Endothelial cell of umbilical vein (primary cell): ENCODE measurements around the gene ALDH1A3. TPM values are rescaled to one million over a fixed set of nuclear protein-coding genes. Genes with fewer than 3 reads are reported as not detected.

Source experiments
- Bru-seq: library from RNA; stranded (reverse); fragments of 400-500 nt; gene quantifications from one replicate; lab custom pipeline; 2021; lab: Mats Ljungman, UMichigan
- BruChase-seq, 2 experiments: library from RNA; stranded (reverse); fragments of 400-500 nt; gene quantifications; one replicate each; lab custom pipeline; 2021; lab: Mats Ljungman, UMichigan
- BruUV-seq: library from RNA; stranded (reverse); fragments of 400-500 nt; replicated peaks from 2 replicates; lab custom pipeline; 2021; lab: Mats Ljungman, UMichigan
- CTCF ChIA-PET: fragments of 300-600, 350-600 bp; sonication (Branson Sonifier 250); formaldehyde crosslinking; loops from one replicate; lab custom pipeline; 2021; ENCODE audit warnings: antibody characterized with exemption, inconsistent platforms; lab: Charles Lee
- POLR2A ChIA-PET: fragments of 300-600, 350-600 bp; sonication (Branson Sonifier 250); formaldehyde crosslinking; loops from one replicate; lab custom pipeline; 2021; ENCODE audit warnings: antibody characterized with exemption, inconsistent platforms; lab: Charles Lee
- DNase-seq: peaks from one replicate; pipeline ENCODE4 v3.0.0-alpha.2; 2011; ENCODE audit warnings: low read depth, low spot score
- FAIRE-seq: peaks from 2 replicates; lab custom pipeline; 2011; peaks lifted over from hg19 to GRCh38; lab: Jason Lieb, UNC
- H2AFZ ChIP-seq: 2 replicates; pipeline ENCODE4 v1.6.0; 2012; ENCODE audit warnings: low read depth, low read length, control low read depth, inconsistent platforms
- H3K27ac ChIP-seq: 2 replicates; pipeline ENCODE4 v1.5.1; 2011; ENCODE audit warnings: low read depth, mild to moderate bottlenecking, control low read depth, low read length, moderate library complexity; ENCODE audit not compliant: insufficient read depth
- H3K27me3 ChIP-seq, 2 experiments: 2 replicates each; pipeline versions ENCODE4 v1.6.0 to v1.6.1; 2011; ENCODE audit warnings: low read length in 2 of 2, mixed read lengths in 1 of 2; ENCODE audit not compliant: control insufficient read depth in 2 of 2, insufficient read depth in 2 of 2
- H3K36me3 ChIP-seq, 2 experiments: 2 replicates in 1 of 2; 3 replicates in 1 of 2; pipeline ENCODE4 v1.5.1; 2011; ENCODE audit warnings: low read length in 2 of 2, mild to moderate bottlenecking in 1 of 2, moderate library complexity in 1 of 2; ENCODE audit not compliant: control insufficient read depth in 2 of 2, insufficient read depth in 2 of 2; ENCODE audit errors: extremely low read depth in 1 of 2
- H3K4me1 ChIP-seq: 3 replicates; pipeline ENCODE4 v1.5.1; 2011; ENCODE audit warnings: mild to moderate bottlenecking, low read length; ENCODE audit not compliant: control insufficient read depth, insufficient read depth; ENCODE audit errors: extremely low read depth
- H3K4me2 ChIP-seq: 2 replicates; pipeline ENCODE4 v1.6.1; 2011; ENCODE audit warnings: low read length, control low read depth, mixed read lengths; ENCODE audit not compliant: insufficient read depth
- H3K4me3 ChIP-seq, 3 experiments: fragments of 200-600 bp in 1 of 3; sonication (generic), shearing (Covaris generic) in 1 of 3; replicated peaks in 1 of 3; 2 replicates each; pipeline ENCODE4 v1.5.1; 2011 to 2016; ENCODE audit warnings: control low read depth in 3 of 3, low read length in 3 of 3, mild to moderate bottlenecking in 2 of 3, inconsistent platforms in 1 of 3, low read depth in 1 of 3, moderate library complexity in 1 of 3; ENCODE audit not compliant: insufficient read depth in 1 of 3
- H3K79me2 ChIP-seq: 2 replicates; pipeline ENCODE4 v1.6.0; 2012; ENCODE audit warnings: low read length, inconsistent platforms; ENCODE audit not compliant: control insufficient read depth, insufficient read depth
- H3K9ac ChIP-seq: replicated peaks from 2 replicates; pipeline ENCODE3; 2011; ENCODE audit warnings: low read length, control low read depth; ENCODE audit not compliant: insufficient read depth; ENCODE audit errors: extremely low read depth
- H3K9me1 ChIP-seq: replicated peaks from 3 replicates; pipeline ENCODE4 v1.6.0; 2011; ENCODE audit warnings: mild to moderate bottlenecking, low read length; ENCODE audit not compliant: control insufficient read depth, insufficient read depth; ENCODE audit errors: extremely low read depth
- H3K9me3 ChIP-seq: replicated peaks from 2 replicates; pipeline ENCODE4 v1.5.1; 2012; ENCODE audit warnings: low read length, inconsistent platforms; ENCODE audit not compliant: control insufficient read depth, insufficient read depth
- H4K20me1 ChIP-seq: replicated peaks from 2 replicates; pipeline ENCODE3; 2011; ENCODE audit warnings: mild to moderate bottlenecking, low read length; ENCODE audit not compliant: control insufficient read depth, insufficient read depth; ENCODE audit errors: extremely low read depth
- EZH2 ChIP-seq: IDR thresholded peaks from 2 replicates; pipeline ENCODE4 v1.6.1; 2012; ENCODE audit warnings: borderline replicate concordance, low read depth, mild to moderate bottlenecking, moderate library complexity, low read length, inconsistent platforms; ENCODE audit not compliant: severe bottlenecking
- FOS ChIP-seq: IDR thresholded peaks from 2 replicates; pipeline ENCODE4 v1.6.1; 2011; ENCODE audit warnings: mild to moderate bottlenecking, low read length, moderate library complexity, borderline replicate concordance; ENCODE audit not compliant: insufficient read depth
- GATA2 ChIP-seq: IDR thresholded peaks from 2 replicates; pipeline ENCODE4 v1.7.0; 2011; ENCODE audit warnings: low read depth, mild to moderate bottlenecking, moderate library complexity, mixed read lengths, low read length; ENCODE audit not compliant: insufficient read length, insufficient read depth
- JUN ChIP-seq: IDR thresholded peaks from 2 replicates; pipeline ENCODE4 v1.6.1; 2011; ENCODE audit warnings: borderline replicate concordance, low read depth; ENCODE audit not compliant: insufficient read length, insufficient read depth
- MAX ChIP-seq: IDR thresholded peaks from 2 replicates; pipeline ENCODE4 v1.6.1; 2011; ENCODE audit not compliant: insufficient read depth, insufficient read length
- MYC ChIP-seq: IDR thresholded peaks from one replicate; pipeline ENCODE4 v1.6.1; 2011; ENCODE audit warnings: mild to moderate bottlenecking, low read depth, low read length
- POLR2A ChIP-seq: IDR thresholded peaks from 2 replicates; pipeline ENCODE4 v1.6.1; 2012; ENCODE audit warnings: low read depth, mild to moderate bottlenecking, control low read depth, low read length
- POLR2AphosphoS5 ChIP-seq: IDR thresholded peaks from 2 replicates; pipeline ENCODE4 v1.6.1; 2012; ENCODE audit warnings: low read depth, mild to moderate bottlenecking, control low read depth, low read length, moderate library complexity; ENCODE audit not compliant: insufficient read depth
- dilution Hi-C: fragments of 300-500 bp; cut with MboI; formaldehyde crosslinking; loops from one replicate; pipeline ENCODE4 v1.15.0; 2019; ENCODE audit warnings: low sequenced_read_pairs; ENCODE audit not compliant: extremely low pct_ligation_motif_present
- intact Hi-C: fragments of 100-400 bp; cut with micrococcal nuclease; formaldehyde crosslinking; loops from one replicate; pipeline ENCODE4 v1.10.0; 2022
- long read RNA-seq: library from polyadenylated mRNA; stranded (forward); transcript quantifications from one replicate; pipeline ENCODE4 v2.0.0, GENCODE V29; 2021
- polyA minus RNA-seq, 3 experiments: library from RNA; depleted of rRNA, polyadenylated mRNA; stranded (reverse); fragments of >200 nt; gene quantifications; 1 replicate in 1 of 3; 2 replicates in 2 of 3; pipeline ENCODE4 v1.2.3, GENCODE V29; 2011
- polyA plus RNA-seq, 4 experiments: library from polyadenylated mRNA; depleted of rRNA in 3 of 4; stranded (reverse) in 3 of 4; unstranded in 1 of 4; fragments of >200 nt; gene quantifications; 2 replicates each; pipeline versions ENCODE4 v1.2.1 to v1.2.3, GENCODE V29; 2011 to 2012; ENCODE audit warnings: missing spikeins in 1 of 4
- total RNA-seq: library from RNA; stranded (reverse); gene quantifications from 2 replicates; pipeline ENCODE4 v1.2.3, GENCODE V29; 2021
- TF ChIP-seq, protein P1 (sequence below), 2 donors: IDR thresholded peaks; 1 replicate in 1 of 2; 2 replicates in 1 of 2; pipeline ENCODE4 v1.5.1; 2011; ENCODE audit warnings: low read length in 2 of 2, mild to moderate bottlenecking in 2 of 2, moderate library complexity in 2 of 2, control low read depth in 1 of 2, inconsistent platforms in 1 of 2, low read depth in 1 of 2; ENCODE audit not compliant: insufficient read depth in 1 of 2; ENCODE audit errors: extremely low read depth in 1 of 2

ALDH1A3 gene
- total RNA-seq = 5.8 TPM in 2 replicates
- 2.1 and 2.8 TPM in 2 replicates for polyA plus RNA-seq
- 2.5 and 2.7 TPM in 2 replicates for polyA plus RNA-seq (2011; cell fraction: cytosol; rRNA removed)
- 3.3 and 3.9 TPM in 2 replicates for polyA plus RNA-seq (2011; cell fraction: nucleus; rRNA removed)
- polyA plus RNA-seq (2012) = 10.2 and 19.4 TPM in 2 replicates
- 2.0 and 2.9 TPM in 2 replicates for polyA minus RNA-seq
- 2.3 TPM for polyA minus RNA-seq (2011; cell fraction: cytosol; rRNA and poly(A)+ RNA removed)
- polyA minus RNA-seq (2011; cell fraction: nucleus; rRNA and poly(A)+ RNA removed) = 2.2 and 3.1 TPM in 2 replicates
- percentile 38 among the genes with signal in this experiment for Bru-seq, nascent RNA
- percentile 37 among the genes with signal in this experiment for BruChase-seq, experiment 1, labeled RNA remaining after a 6-hour chase
- BruChase-seq, experiment 2, labeled RNA remaining after a 2-hour chase = percentile 33 among the genes with signal in this experiment
- long read RNA-seq, transcript ALDH1A3-201 (13 exons, 3,924 nt) = major isoform, 8 of 9 reads
- long read RNA-seq, partial matches to known transcripts = 0 of 9 reads
- long read RNA-seq, other reads (novel, unspliced or antisense) = 1 of 9 reads

DNA sequence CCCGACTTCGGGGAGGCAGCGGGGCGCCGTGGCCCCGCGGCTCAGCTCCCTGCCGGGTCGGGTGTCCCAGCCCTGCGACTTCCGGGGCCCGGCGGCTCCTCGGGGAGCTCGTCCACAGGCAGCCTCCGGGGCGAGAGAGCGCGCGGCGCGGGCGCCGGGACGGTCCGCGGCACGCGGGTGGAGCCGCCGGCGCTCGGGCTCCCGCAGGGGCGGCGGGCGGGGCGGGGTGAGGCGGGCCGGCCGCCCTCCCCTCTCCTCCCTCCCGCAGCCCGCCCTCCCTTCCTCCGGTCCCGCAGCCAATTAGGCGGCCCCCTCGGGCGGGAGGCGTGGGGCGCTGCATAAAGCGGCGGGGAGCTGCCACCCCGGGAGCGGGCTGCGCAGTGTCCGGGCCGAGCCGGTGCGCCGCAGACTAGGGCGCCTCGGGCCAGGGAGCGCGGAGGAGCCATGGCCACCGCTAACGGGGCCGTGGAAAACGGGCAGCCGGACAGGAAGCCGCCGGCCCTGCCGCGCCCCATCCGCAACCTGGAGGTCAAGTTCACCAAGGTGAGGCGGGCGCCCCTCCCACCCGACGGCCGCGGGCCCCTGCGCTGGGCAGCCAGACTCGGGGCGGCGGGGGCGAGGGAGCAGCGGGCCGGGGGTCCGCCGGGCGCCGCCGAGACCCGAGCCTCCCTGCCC is at the start of gene ALDH1A3:
TSS of gene ALDH1A3 (plus strand) at position 368 of the 675 bp plus-strand sequence. CDS start at position 445, 77 bp downstream.
- ChIA-PET CTCF (interaction anchor here (1.1 to 7.4 kb wide), 3 partner anchors 9 to 128 kb away, joined by 3 to 34 read pairs (median 15); partner anchors contain the start of gene LRRK1), POLR2A (no interaction called here)
- no peaks in the 10 kb centered on the region for H3K36me3 ChIP-seq
- no TSS peak for BruUV-seq
- H3K79me2 ChIP-seq = no peaks in the 10 kb centered on the region
- H3K4me1 ChIP-seq = peaks cover 3% of the 10 kb centered on the region
- DNase-seq (no peak), FAIRE-seq (no peak)
- peaks cover 14 to 20% of the 10 kb centered on the region in 2 experiments for H3K27me3 ChIP-seq
- TF ChIP-seq JUN (no peak), FOS (no peak), EZH2 (peak; percentile 77), GATA2 (no peak), MAX (no peak), POLR2AphosphoS5 (peak; percentile 17), MYC (no peak), POLR2A (no peak)
- TF ChIP-seq, protein P1, sequence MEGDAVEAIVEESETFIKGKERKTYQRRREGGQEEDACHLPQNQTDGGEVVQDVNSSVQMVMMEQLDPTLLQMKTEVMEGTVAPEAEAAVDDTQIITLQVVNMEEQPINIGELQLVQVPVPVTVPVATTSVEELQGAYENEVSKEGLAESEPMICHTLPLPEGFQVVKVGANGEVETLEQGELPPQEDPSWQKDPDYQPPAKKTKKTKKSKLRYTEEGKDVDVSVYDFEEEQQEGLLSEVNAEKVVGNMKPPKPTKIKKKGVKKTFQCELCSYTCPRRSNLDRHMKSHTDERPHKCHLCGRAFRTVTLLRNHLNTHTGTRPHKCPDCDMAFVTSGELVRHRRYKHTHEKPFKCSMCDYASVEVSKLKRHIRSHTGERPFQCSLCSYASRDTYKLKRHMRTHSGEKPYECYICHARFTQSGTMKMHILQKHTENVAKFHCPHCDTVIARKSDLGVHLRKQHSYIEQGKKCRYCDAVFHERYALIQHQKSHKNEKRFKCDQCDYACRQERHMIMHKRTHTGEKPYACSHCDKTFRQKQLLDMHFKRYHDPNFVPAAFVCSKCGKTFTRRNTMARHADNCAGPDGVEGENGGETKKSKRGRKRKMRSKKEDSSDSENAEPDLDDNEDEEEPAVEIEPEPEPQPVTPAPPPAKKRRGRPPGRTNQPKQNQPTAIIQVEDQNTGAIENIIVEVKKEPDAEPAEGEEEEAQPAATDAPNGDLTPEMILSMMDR (IDR thresholded peaks at IDR 0.05; ENCODE audit: extremely low read depth in 1 of 2, insufficient read depth in 1 of 2, low read depth in 1 of 2, low read length in 2 of 2) = no peak
- H2AFZ ChIP-seq = peak within 1 kb of the TSS; percentile 79
- H3K4me3 ChIP-seq = peak within 1 kb of the TSS; percentile 33 to 45 (median 44)
- H3K27ac ChIP-seq = no peak within 1 kb of the TSS
- H3K9me3 ChIP-seq = no peaks in the 10 kb centered on the region
- no peaks in the 10 kb centered on the region for H4K20me1 ChIP-seq
- dilution Hi-C loops = no loop called here
- intact Hi-C loops = loop anchor here (1.0 to 10.0 kb wide), 2 partner anchors 23 to 525 kb away; no protein-coding TSS in a partner anchor
- H3K9ac ChIP-seq = no peak within 1 kb of the TSS
- peak within 1 kb of the TSS; percentile 55 for H3K4me2 ChIP-seq
- no peaks in the 10 kb centered on the region for H3K9me1 ChIP-seq
